CD4-positive, alpha-beta T cell treated with Interleukin-15 for 1 hour (primary cell): ENCODE results near the gene CPHXL.

Source experiments
- DNase-seq: peaks from one replicate; pipeline ENCODE4 v3.0.0-alpha.2; 2020

The CPHXL gene

DNA sequence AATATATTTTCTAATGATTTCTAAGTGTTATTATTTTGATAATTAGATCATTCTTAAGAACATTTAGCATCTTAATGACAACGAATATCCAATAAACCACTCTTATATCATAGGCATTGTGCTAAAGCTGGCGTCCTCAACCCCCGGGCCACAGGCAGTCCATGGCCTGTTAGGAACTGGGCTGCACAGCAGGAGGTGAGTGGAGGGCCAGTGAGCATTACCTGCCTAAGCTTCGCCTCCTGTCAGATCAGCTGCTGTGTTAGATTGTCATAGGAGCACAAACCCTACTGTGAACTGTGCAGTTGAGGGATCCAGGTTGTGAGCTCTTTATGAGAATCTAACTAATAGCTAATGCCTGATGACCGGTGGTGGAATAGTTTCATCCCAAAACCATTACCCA, 28.7 kb downstream of the CPHXL start:
- DNase-seq = no peak

- DNase-seq = no peak
Observed at GRCh38 chr16:75695708-75696107, 30.6 kb downstream of the CPHXL start.

DNA sequence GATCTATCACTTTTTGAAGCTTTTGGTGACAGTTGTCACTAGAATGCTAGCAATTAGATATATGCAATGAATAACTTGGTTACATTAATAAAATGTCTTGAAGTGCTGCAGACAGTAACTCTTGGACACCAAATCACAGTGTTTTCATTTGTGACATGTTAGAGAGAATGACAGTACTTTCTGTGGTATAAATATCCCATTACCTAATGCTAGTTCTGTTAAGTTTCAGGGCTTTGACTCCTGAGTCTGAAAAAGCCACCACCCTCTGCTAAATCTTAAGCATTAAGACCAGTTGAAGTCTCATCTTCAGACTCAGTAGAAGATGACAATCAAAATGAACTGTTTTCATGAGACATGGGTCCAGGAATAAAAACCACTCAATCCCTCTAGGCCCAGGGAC, 38.9 kb downstream of the CPHXL start:
- no peak for DNase-seq

DNA sequence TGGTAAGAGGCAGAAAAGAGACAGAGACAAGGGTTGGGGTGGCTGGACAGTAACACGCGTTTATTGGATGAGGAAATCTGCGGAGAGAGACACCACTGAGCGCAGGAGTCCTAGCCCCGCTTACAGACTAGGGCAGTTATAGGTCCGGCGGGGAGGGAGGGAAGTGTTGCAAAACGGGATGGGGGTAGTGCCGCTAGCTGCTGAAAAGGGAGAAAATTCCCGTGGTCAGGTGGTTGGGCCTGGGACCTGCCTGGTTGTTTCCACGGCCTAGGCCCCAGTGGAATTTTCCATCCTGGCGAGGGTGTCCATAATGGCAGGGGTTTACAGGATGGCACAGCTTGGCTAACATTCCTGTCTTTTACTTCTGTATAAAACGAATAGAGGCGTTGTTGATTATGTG, 44.0 kb downstream of the CPHXL start:
- DNase-seq = no peak

GRCh38 chr16:75679366-75679765, 46.9 kb downstream of the CPHXL start:
- DNase-seq = no peak

GRCh38 chr16:75676909-75677308, 49.4 kb downstream of the CPHXL start, which contains the start of gene CPHXL2:
TSS of gene CPHXL2 (minus strand) at chr16:75677009. CDS start at chr16:75676999, 10 bp downstream.
- no peak for DNase-seq

- no peak for DNase-seq
Observed at GRCh38 chr16:75667503-75667902, 58.8 kb downstream of the CPHXL start.
